Trophoblast cell (in vitro differentiated cells and primary cell): ENCODE data around the gene KRTAP10-12.

Experiments
- DNase-seq, 2 donors: peaks; one replicate each; pipeline ENCODE4 v3.0.0-alpha.2; 2016
- H2AFZ ChIP-seq: 2 replicates; pipeline ENCODE4 v1.6.1; 2013; ENCODE audit warnings: low read length, moderate library complexity, mild to moderate bottlenecking; ENCODE audit not compliant: insufficient read depth, poor library complexity
- H2AK5ac ChIP-seq: 2 replicates; pipeline ENCODE4 v1.6.1; 2013; ENCODE audit warnings: mild to moderate bottlenecking, low read length
- H2BK120ac ChIP-seq: 2 replicates; pipeline ENCODE4 v1.6.1; 2013; ENCODE audit warnings: low read length, mild to moderate bottlenecking, moderate library complexity; ENCODE audit not compliant: insufficient read depth, poor library complexity
- H2BK12ac ChIP-seq: 2 replicates; pipeline ENCODE4 v1.6.1; 2013; ENCODE audit warnings: mild to moderate bottlenecking, low read length, moderate library complexity
- H2BK5ac ChIP-seq: 2 replicates; pipeline ENCODE4 v1.6.1; 2013; ENCODE audit warnings: low read length, low read depth, moderate library complexity, mild to moderate bottlenecking; ENCODE audit not compliant: poor library complexity
- H3K14ac ChIP-seq: 2 replicates; pipeline ENCODE4 v1.6.1; 2013; ENCODE audit warnings: mild to moderate bottlenecking, low read length
- H3K18ac ChIP-seq: 2 replicates; pipeline ENCODE4 v1.6.1; 2013; ENCODE audit warnings: mild to moderate bottlenecking, low read length
- H3K23ac ChIP-seq: 2 replicates; pipeline ENCODE4 v1.6.1; 2013; ENCODE audit warnings: low read length
- H3K27ac ChIP-seq: 2 replicates; pipeline ENCODE4 v1.5.1; 2013; ENCODE audit warnings: low read depth, mild to moderate bottlenecking, inconsistent platforms, low read length, moderate library complexity
- H3K27me3 ChIP-seq: 2 replicates; pipeline ENCODE4 v1.6.1; 2013; ENCODE audit warnings: inconsistent platforms, mild to moderate bottlenecking, low read length, moderate library complexity; ENCODE audit not compliant: insufficient read depth
- H3K36me3 ChIP-seq, 2 experiments: 1 replicate in 1 of 2; 2 replicates in 1 of 2; pipeline ENCODE4 v1.6.1; 2013; ENCODE audit warnings: low read length in 2 of 2, mild to moderate bottlenecking in 2 of 2, moderate library complexity in 1 of 2; ENCODE audit not compliant: insufficient read depth in 2 of 2, control insufficient read depth in 1 of 2
- H3K4ac ChIP-seq: 2 replicates; pipeline ENCODE4 v1.6.1; 2013; ENCODE audit warnings: low read depth, mild to moderate bottlenecking, low read length, moderate library complexity
- H3K4me1 ChIP-seq, 2 experiments: 1 replicate in 1 of 2; 2 replicates in 1 of 2; pipeline ENCODE4 v1.6.1; 2013; ENCODE audit warnings: low read length in 2 of 2, mild to moderate bottlenecking in 2 of 2, moderate library complexity in 1 of 2; ENCODE audit not compliant: insufficient read depth in 2 of 2, control insufficient read depth in 1 of 2
- H3K4me2 ChIP-seq: 2 replicates; pipeline ENCODE4 v1.6.1; 2013; ENCODE audit warnings: inconsistent platforms, mild to moderate bottlenecking, low read length, moderate library complexity
- H3K4me3 ChIP-seq: 2 replicates; pipeline ENCODE4 v1.5.1; 2013; ENCODE audit warnings: mild to moderate bottlenecking, low read depth, low read length, inconsistent platforms
- H3K79me1 ChIP-seq: one replicate; pipeline ENCODE4 v1.6.1; 2013; ENCODE audit warnings: low read length
- H3K79me2 ChIP-seq: 2 replicates; pipeline ENCODE4 v1.6.1; 2013; ENCODE audit warnings: low read length, mild to moderate bottlenecking; ENCODE audit not compliant: control insufficient read depth, insufficient read depth, poor library complexity
- H3K9ac ChIP-seq: 2 replicates; pipeline ENCODE4 v1.6.1; 2013; ENCODE audit warnings: mild to moderate bottlenecking, low read length
- H3K9me3 ChIP-seq: 2 replicates; pipeline ENCODE4 v1.6.1; 2013; ENCODE audit warnings: low read depth, mild to moderate bottlenecking, control low read depth, inconsistent platforms, low read length; ENCODE audit not compliant: insufficient read depth
- H4K12ac ChIP-seq: 2 replicates; pipeline ENCODE4 v1.6.1; 2013; ENCODE audit warnings: low read depth, mild to moderate bottlenecking, low read length, moderate library complexity
- H4K8ac ChIP-seq: 2 replicates; pipeline ENCODE4 v1.6.1; 2013; ENCODE audit warnings: low read depth, mild to moderate bottlenecking, low read length, moderate library complexity
- H4K91ac ChIP-seq: one replicate; pipeline ENCODE4 v1.6.1; 2013; ENCODE audit warnings: low read depth, mild to moderate bottlenecking, low read length, moderate library complexity
- WGBS: extraction: QIAGEN DNeasy Blood & Tissue Kit; methylation state at CpG from one replicate; pipeline ENCODE4 v1.1.7; 2013; ENCODE audit warnings: missing lambda C conversion rate; ENCODE audit not compliant: insufficient read length, insufficient coverage; ENCODE audit errors: extremely low coverage; 5-methylcytosine and 5-hydroxymethylcytosine counted together

Gene KRTAP10-12

GRCh38 chr21:44650265-44650972 lies 46.6 kb upstream of the KRTAP10-12 start:
- no peak overlapping the region for H4K12ac ChIP-seq
- H3K79me1 ChIP-seq: no peaks in the 10 kb centered on the region
- no peaks in the 10 kb centered on the region for H3K27me3 ChIP-seq
- no peak overlapping the region for H3K9ac ChIP-seq
- no peak overlapping the region for H4K8ac ChIP-seq
- H4K91ac ChIP-seq: no peak overlapping the region
- no peak overlapping the region for H2BK5ac ChIP-seq
- no peak overlapping the region for H3K4ac ChIP-seq
- H2BK12ac ChIP-seq: no peak overlapping the region
- H3K4me1 ChIP-seq: no peaks in the 10 kb centered on the region
- no peak overlapping the region for H2BK120ac ChIP-seq
- no peak overlapping the region for H2AFZ ChIP-seq
- no peak overlapping the region for H3K27ac ChIP-seq
- no peaks in the 10 kb centered on the region for H3K36me3 ChIP-seq
- H3K4me2 ChIP-seq: no peak overlapping the region
- H2AK5ac ChIP-seq: no peak overlapping the region
- no CpG with 5 or more reads among the region's 20 CpGs for WGBS
- peaks cover 8% of the 10 kb centered on the region for H3K9me3 ChIP-seq
- H3K14ac ChIP-seq: no peak overlapping the region
- H3K23ac ChIP-seq: no peak overlapping the region
- no peaks in the 10 kb centered on the region for H3K79me2 ChIP-seq
- no peak for DNase-seq
- H3K18ac ChIP-seq: no peak overlapping the region
- no peak overlapping the region for H3K4me3 ChIP-seq

GRCh38 chr21:44650973-44651675 lies 45.8 kb upstream of the KRTAP10-12 start:
- Histone ChIP-seq H3K36me3 (no peaks in the 10 kb centered on the region), H3K14ac (no peak overlapping the region), H3K79me2 (no peaks in the 10 kb centered on the region), H3K18ac (no peak overlapping the region), H3K4me3 (no peak overlapping the region), H3K27me3 (no peaks in the 10 kb centered on the region), H3K9ac (no peak overlapping the region), H2BK5ac (no peak overlapping the region), H4K12ac (no peak overlapping the region), H3K27ac (no peak overlapping the region), H3K9me3 (peaks cover 11% of the 10 kb centered on the region), H3K4me2 (no peak overlapping the region), H2AK5ac (no peak overlapping the region), H4K91ac (no peak overlapping the region), H3K79me1 (no peaks in the 10 kb centered on the region), H3K4me1 (no peaks in the 10 kb centered on the region), H3K4ac (no peak overlapping the region), H2BK120ac (no peak overlapping the region), H2BK12ac (no peak overlapping the region), H3K23ac (no peak overlapping the region), H4K8ac (no peak overlapping the region), H2AFZ (no peak overlapping the region)
- no peak for DNase-seq
- WGBS: no CpG with 5 or more reads among the region's 12 CpGs

GRCh38 chr21:44653123-44653522 lies 43.8 kb upstream of the KRTAP10-12 start:
- Histone ChIP-seq H2AFZ (no peak overlapping the region), H3K14ac (no peak overlapping the region), H3K27me3 (no peaks in the 10 kb centered on the region), H2AK5ac (no peak overlapping the region), H3K79me2 (no peaks in the 10 kb centered on the region), H3K27ac (no peak overlapping the region), H3K23ac (no peak overlapping the region), H2BK12ac (no peak overlapping the region), H4K12ac (no peak overlapping the region), H3K4ac (no peak overlapping the region), H4K8ac (no peak overlapping the region), H3K4me3 (no peak overlapping the region), H3K4me1 (peaks cover 2 to 4% of the 10 kb centered on the region in 2 experiments), H3K36me3 (no peaks in the 10 kb centered on the region), H3K9me3 (peaks cover 15% of the 10 kb centered on the region), H3K9ac (no peak overlapping the region), H3K79me1 (no peaks in the 10 kb centered on the region), H4K91ac (no peak overlapping the region), H2BK120ac (no peak overlapping the region), H3K18ac (no peak overlapping the region), H2BK5ac (no peak overlapping the region), H3K4me2 (no peak overlapping the region)
- no CpG with 5 or more reads among the region's 14 CpGs for WGBS
- DNase-seq: no peak

- Histone ChIP-seq H2BK120ac (no peak overlapping the region), H4K8ac (no peak overlapping the region), H2AFZ (no peak overlapping the region), H3K14ac (no peak overlapping the region), H2AK5ac (no peak overlapping the region), H3K4me1 (peaks cover 2 to 5% of the 10 kb centered on the region in 2 experiments), H3K18ac (no peak overlapping the region), H3K36me3 (no peaks in the 10 kb centered on the region), H2BK12ac (no peak overlapping the region), H3K9me3 (peaks cover 17% of the 10 kb centered on the region), H3K4ac (no peak overlapping the region), H3K23ac (no peak overlapping the region), H3K79me2 (no peaks in the 10 kb centered on the region), H3K27me3 (no peaks in the 10 kb centered on the region), H4K12ac (no peak overlapping the region), H3K27ac (no peak overlapping the region), H3K4me2 (no peak overlapping the region), H2BK5ac (no peak overlapping the region), H4K91ac (no peak overlapping the region), H3K4me3 (no peak overlapping the region), H3K79me1 (no peaks in the 10 kb centered on the region), H3K9ac (no peak overlapping the region)
- no peak for DNase-seq
- no CpG with 5 or more reads among the region's 17 CpGs for WGBS
Measured at GRCh38 chr21:44653656-44654575, 43.1 kb upstream of the KRTAP10-12 start.
